ENCODE measurements around the gene POLL. TPM values are rescaled to one million over a fixed set of nuclear protein-coding genes. Genes with fewer than 3 reads are reported as not detected.
"Not testable (repeated sequence)": the region's sequence is repeated elsewhere in the genome, so short reads cannot be mapped to it uniquely, and the experiment has no call there.

Gene POLL
- total and polyA plus RNA-seq, 7 donors: 9.0 to 39.6 (median 29.4) TPM

DNA sequence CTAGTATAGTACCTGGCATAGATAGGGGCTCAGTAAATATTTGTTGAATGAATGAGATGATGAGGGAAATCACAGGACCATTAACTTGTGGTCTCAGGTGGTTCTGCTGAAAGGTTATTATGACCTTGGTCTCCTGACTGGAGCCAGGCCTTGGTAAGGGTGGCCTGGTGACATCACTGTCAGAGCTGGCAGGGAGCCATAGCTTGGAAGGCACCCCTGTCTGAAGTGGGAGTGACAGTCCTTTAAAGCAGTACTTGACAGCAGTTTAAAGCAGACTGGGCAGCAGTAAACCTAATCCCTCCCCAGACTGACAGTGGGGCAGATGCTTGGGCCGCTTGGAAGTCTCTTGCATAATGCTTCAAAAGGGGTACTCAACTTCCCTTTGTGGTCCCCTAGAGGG, 13.5 kb upstream of the POLL start:
- Histone ChIP-seq H3K9me3 (no peaks in the 10 kb centered on the region), H3K4me3 (no peak overlapping the region), H3K4me1 (no peaks in the 10 kb centered on the region), H3K27me3 (no peaks in the 10 kb centered on the region), H3K27ac (no peak overlapping the region), H3K36me3 (peaks cover 0 to 35% (median 3%) of the 10 kb centered on the region in 4 donors)
- no peak for TF ChIP-seq POLR2AphosphoS5 (IDR thresholded peaks at IDR 0.05)
- intact Hi-C loops (cut with DNase I): no loop called here
- WGBS, 2 donors: 89 to 90% methylated on average over 1 of the region's 1 CpG
- no peak for DNase-seq

DNA sequence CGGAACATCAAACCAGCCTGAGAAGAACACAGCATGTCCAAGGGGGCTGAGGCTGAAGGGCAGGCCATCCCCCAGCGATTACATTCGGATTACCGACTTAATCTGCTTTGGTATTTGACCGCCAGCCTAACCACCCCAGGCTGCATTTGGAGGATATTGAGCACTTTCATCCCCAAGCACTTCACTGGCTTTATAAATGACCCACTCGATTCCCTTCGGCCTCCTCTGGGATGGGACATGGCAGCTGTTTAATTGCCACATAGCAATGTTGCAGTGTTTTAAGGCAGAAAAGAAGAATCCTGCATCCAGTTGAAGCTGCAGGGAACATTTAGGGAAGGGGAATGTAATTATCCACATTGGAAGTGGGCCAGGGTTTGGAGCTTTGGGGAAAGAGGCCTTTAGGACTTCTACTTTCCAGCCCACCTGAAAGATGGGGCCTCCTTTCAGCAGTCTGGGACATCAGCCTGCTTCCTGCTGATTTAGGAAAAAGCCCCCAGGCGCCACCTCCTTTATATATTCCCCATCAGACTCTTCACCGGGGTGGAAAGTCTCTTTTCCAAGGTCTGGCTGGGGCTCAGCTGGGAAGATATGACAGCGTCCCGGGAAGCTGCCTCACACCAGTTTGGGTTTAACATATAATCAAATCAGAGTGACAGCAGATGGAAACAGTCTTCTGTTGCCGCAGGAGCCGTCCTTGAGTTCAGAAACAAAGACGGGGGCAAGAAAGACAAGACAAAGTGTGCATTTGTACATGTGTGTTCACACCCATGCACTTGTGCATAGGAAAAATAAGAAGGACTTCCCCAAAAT, 9.2 kb upstream of the POLL start:
- no peak for DNase-seq
- Histone ChIP-seq H3K4me1 (no peaks in the 10 kb centered on the region), H3K27ac (no peak overlapping the region), H3K9me3 (no peaks in the 10 kb centered on the region), H3K4me3 (no peak overlapping the region), H3K27me3 (no peaks in the 10 kb centered on the region), H3K36me3 (peaks cover 0 to 17% (median 0%) of the 10 kb centered on the region in 4 donors)
- intact Hi-C loops (cut with DNase I): no loop called here
- TF ChIP-seq POLR2A (IDR thresholded peaks at IDR 0.05) (no peak), POLR2AphosphoS5 (IDR thresholded peaks at IDR 0.05) (no peak), EP300 (IDR thresholded peaks at IDR 0.05) (no peak)
- TF ChIP-seq, protein P1, sequence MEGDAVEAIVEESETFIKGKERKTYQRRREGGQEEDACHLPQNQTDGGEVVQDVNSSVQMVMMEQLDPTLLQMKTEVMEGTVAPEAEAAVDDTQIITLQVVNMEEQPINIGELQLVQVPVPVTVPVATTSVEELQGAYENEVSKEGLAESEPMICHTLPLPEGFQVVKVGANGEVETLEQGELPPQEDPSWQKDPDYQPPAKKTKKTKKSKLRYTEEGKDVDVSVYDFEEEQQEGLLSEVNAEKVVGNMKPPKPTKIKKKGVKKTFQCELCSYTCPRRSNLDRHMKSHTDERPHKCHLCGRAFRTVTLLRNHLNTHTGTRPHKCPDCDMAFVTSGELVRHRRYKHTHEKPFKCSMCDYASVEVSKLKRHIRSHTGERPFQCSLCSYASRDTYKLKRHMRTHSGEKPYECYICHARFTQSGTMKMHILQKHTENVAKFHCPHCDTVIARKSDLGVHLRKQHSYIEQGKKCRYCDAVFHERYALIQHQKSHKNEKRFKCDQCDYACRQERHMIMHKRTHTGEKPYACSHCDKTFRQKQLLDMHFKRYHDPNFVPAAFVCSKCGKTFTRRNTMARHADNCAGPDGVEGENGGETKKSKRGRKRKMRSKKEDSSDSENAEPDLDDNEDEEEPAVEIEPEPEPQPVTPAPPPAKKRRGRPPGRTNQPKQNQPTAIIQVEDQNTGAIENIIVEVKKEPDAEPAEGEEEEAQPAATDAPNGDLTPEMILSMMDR (IDR thresholded peaks at IDR 0.05): no peak
- 85 to 92% methylated on average over 14 of the region's 14 CpGs for WGBS, 2 donors

DNA sequence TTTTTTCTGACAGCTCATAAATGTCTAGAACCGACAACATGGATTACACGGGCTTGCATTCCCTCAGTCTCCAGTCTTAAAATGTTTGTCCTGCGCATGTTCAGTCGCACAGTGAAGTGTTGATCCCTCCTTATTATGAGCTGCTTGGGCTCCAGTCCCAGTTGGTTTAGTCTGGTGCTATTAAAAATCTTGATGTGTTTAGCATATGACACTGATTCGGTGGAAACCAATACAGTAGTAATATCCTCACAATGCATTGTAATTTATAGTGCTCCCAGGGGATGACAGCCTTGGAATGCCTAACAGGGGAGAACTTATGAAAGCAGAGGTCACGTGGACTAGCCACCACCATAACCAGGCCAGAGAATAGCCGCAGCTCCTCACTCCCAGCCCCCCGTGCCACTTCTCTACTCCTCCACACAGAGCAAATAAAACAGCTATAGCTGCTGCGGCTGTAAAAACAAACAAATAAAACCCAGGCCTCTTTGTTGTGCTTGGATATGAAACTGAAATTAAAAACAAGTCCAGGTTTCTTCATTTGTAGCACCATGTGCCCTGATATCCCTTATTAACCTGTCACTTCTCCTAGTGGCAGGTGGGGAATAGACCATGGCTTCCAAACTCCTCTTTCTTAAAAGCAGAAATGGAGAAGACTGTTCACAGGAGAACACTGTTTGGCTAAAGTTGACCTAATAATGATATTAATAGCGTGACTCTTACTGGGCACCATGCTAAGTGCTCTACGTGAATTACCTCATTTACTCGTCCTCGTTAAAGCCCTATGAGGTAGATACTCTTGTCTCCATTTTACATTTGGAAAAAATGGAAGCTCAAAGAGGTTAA, 7.8 kb upstream of the POLL start:
- no peak for TF ChIP-seq POLR2AphosphoS5 (IDR thresholded peaks at IDR 0.05)
- TF ChIP-seq, protein P1 (IDR thresholded peaks at IDR 0.05): no peak
- TF ChIP-seq POLR2A (IDR thresholded peaks at IDR 0.05): no peak
- no peak for TF ChIP-seq EP300 (IDR thresholded peaks at IDR 0.05)
- no peaks in the 10 kb centered on the region for H3K9me3 ChIP-seq
- WGBS, 2 donors: 65 to 81% methylated on average over 13 of the region's 13 CpGs
- no peak overlapping the region for H3K4me3 ChIP-seq
- H3K4me1 ChIP-seq: no peaks in the 10 kb centered on the region
- no peaks in the 10 kb centered on the region for H3K27me3 ChIP-seq
- no peak for DNase-seq
- intact Hi-C loops (cut with DNase I): no loop called here
- H3K27ac ChIP-seq: no peak overlapping the region
- H3K36me3 ChIP-seq: peaks cover 0 to 14% (median 0%) of the 10 kb centered on the region in 4 donors

DNA sequence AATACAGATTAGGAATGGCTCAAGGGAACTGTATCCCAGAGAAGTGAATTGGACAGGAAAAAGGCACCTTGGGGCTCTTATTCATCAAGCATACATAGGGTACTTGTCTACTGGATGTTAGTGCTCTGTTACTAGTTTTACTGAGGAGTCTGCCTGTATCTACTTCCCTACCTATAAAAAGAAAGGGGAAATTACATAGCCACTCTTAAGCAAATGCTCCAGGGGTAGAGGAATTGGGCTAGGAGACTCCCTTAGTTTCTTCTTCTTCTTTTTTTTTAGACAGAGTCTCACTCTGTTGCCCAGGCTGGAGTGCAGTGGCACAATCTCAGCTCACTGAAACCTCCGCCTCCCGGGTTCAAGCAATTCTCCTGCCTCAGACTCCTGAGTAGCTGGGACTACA, 5.3 kb upstream of the POLL start:
- Histone ChIP-seq H3K36me3 (peaks cover 0 to 14% (median 0%) of the 10 kb centered on the region in 4 donors), H3K4me1 (peaks cover 0 to 10% (median 8%) of the 10 kb centered on the region in 4 donors)
- H3K27ac ChIP-seq; H3K27me3 ChIP-seq; intact Hi-C loops (cut with DNase I); DNase-seq; H3K4me3 ChIP-seq; H3K9me3 ChIP-seq: not testable (repeated sequence)
- WGBS, 2 donors: 66 to 88% methylated on average over 2 of the region's 2 CpGs

DNA sequence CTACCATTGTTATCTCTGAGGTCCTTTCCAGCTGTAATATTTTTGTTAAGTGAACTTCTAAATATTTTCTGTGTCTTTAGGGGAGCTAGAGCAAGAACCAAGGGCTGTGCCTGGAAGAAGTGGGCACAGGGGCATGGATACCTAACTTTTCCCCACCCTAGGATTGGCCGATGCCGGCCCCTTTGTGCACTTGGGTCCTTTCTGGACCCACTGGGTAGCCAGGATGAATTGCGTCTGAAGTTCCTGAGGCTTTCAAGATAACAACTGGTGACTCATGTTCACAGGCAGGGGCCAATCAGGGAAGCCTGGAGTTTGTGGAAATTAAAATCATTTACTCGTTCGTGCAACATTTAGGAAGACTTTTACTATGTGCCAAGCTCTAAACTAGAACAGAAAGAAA, 822 bp upstream of the POLL start:
- TF ChIP-seq EP300 (IDR thresholded peaks at IDR 0.05): no peak
- no peak for TF ChIP-seq POLR2AphosphoS5 (IDR thresholded peaks at IDR 0.05)
- TF ChIP-seq, protein P1 (IDR thresholded peaks at IDR 0.05): no peak
- TF ChIP-seq POLR2A (IDR thresholded peaks at IDR 0.05): no peak
- intact Hi-C loops (cut with DNase I): loop anchor here (5.0 kb wide), 2 partner anchors 193 to 237 kb away; partner anchors contain the start of genes BTRC and NPM3
- WGBS, 2 donors: 72 to 83% methylated on average over 5 of the region's 5 CpGs
- H3K27ac ChIP-seq: no peak overlapping the region
- H3K36me3 ChIP-seq: peaks cover 0 to 12% (median 0%) of the 10 kb centered on the region in 4 donors
- no peak for DNase-seq
- no peaks in the 10 kb centered on the region for H3K27me3 ChIP-seq
- peaks cover 0 to 28% (median 20%) of the 10 kb centered on the region in 4 donors for H3K4me1 ChIP-seq
- no peaks in the 10 kb centered on the region for H3K9me3 ChIP-seq
- peak overlapping the region; percentile 84 to 96 (median 88) for H3K4me3 ChIP-seq
